ENCODE measurements around the gene DAAM1.

The DAAM1 gene

GRCh38 chr14:59294662-59294992 is 106.2 kb downstream of the DAAM1 start:
- Histone ChIP-seq H3K9me2 (replicated peaks; ENCODE audit: low read depth, low read length) (no peaks in the 10 kb centered on the region), H3F3A (ENCODE audit: low read depth) (no peaks in the 10 kb centered on the region), H3K9me3 (ENCODE audit: insufficient read depth, low read depth, low read length) (no peaks in the 10 kb centered on the region), H4K20me1 (ENCODE audit: insufficient read depth, low read length, poor library complexity, severe bottlenecking) (no peaks in the 10 kb centered on the region), H3K79me2 (ENCODE audit: insufficient read depth, low read length) (no peaks in the 10 kb centered on the region), H3K4me1 (ENCODE audit: insufficient read depth, low read length, poor library complexity, severe bottlenecking) (peaks cover 40% of the 10 kb centered on the region), H3K36me3 (ENCODE audit: insufficient read depth, low read length) (peaks cover 12% of the 10 kb centered on the region; the same call in 1 of the 2 replicates), H2AFZ (ENCODE audit: low read length) (no peak overlapping the region), H3K27me3 (ENCODE audit: insufficient read depth, low read length, poor library complexity, severe bottlenecking) (no peaks in the 10 kb centered on the region), H3K4me3 (ENCODE audit: low read length, poor library complexity, severe bottlenecking) (no peak overlapping the region), H3K9ac (ENCODE audit: low read depth, low read length, poor library complexity, severe bottlenecking) (no peak overlapping the region), H3K4me2 (ENCODE audit: low read depth, low read length, poor library complexity, severe bottlenecking) (no peak overlapping the region)
- no peak for TF ChIP-seq EZH2phosphoT487 (IDR thresholded peaks at IDR 0.05; ENCODE audit: borderline replicate concordance)
- TF ChIP-seq CTCF (conservative IDR thresholded peaks at IDR 0.05; ENCODE audit: low read length), result no peak

- Histone ChIP-seq H3K4me1 (ENCODE audit: insufficient read depth, low read length, poor library complexity, severe bottlenecking) (peaks cover 50% of the 10 kb centered on the region), H4K20me1 (ENCODE audit: insufficient read depth, low read length, poor library complexity, severe bottlenecking) (no peaks in the 10 kb centered on the region), H3K4me3 (ENCODE audit: low read length, poor library complexity, severe bottlenecking) (no peak overlapping the region), H3K9me2 (replicated peaks; ENCODE audit: low read depth, low read length) (no peaks in the 10 kb centered on the region), H3K4me2 (ENCODE audit: low read depth, low read length, poor library complexity, severe bottlenecking) (peak overlapping the region; percentile 63), H3K79me2 (ENCODE audit: insufficient read depth, low read length) (no peaks in the 10 kb centered on the region), H3K36me3 (ENCODE audit: insufficient read depth, low read length) (peaks cover 12% of the 10 kb centered on the region; the same call in 1 of the 2 replicates), H3F3A (ENCODE audit: low read depth) (no peaks in the 10 kb centered on the region), H3K27me3 (ENCODE audit: insufficient read depth, low read length, poor library complexity, severe bottlenecking) (no peaks in the 10 kb centered on the region), H3K9ac (ENCODE audit: low read depth, low read length, poor library complexity, severe bottlenecking) (no peak overlapping the region), H3K9me3 (ENCODE audit: insufficient read depth, low read depth, low read length) (no peaks in the 10 kb centered on the region), H2AFZ (ENCODE audit: low read length) (no peak overlapping the region)
- no peak for TF ChIP-seq CTCF (conservative IDR thresholded peaks at IDR 0.05; ENCODE audit: low read length)
- no peak for TF ChIP-seq EZH2phosphoT487 (IDR thresholded peaks at IDR 0.05; ENCODE audit: borderline replicate concordance)
Observed at GRCh38 chr14:59295951-59296350, 107.5 kb downstream of the DAAM1 start.

GRCh38 chr14:59296508-59296907 is 108.0 kb downstream of the DAAM1 start:
- Histone ChIP-seq H3K4me3 (ENCODE audit: low read length, poor library complexity, severe bottlenecking) (no peak overlapping the region), H3K27me3 (ENCODE audit: insufficient read depth, low read length, poor library complexity, severe bottlenecking) (no peaks in the 10 kb centered on the region), H2AFZ (ENCODE audit: low read length) (no peak overlapping the region), H3F3A (ENCODE audit: low read depth) (no peaks in the 10 kb centered on the region), H3K4me1 (ENCODE audit: insufficient read depth, low read length, poor library complexity, severe bottlenecking) (peaks cover 55% of the 10 kb centered on the region), H3K9ac (ENCODE audit: low read depth, low read length, poor library complexity, severe bottlenecking) (no peak overlapping the region), H3K36me3 (ENCODE audit: insufficient read depth, low read length) (peaks cover 12% of the 10 kb centered on the region; the same call in 1 of the 2 replicates), H3K79me2 (ENCODE audit: insufficient read depth, low read length) (no peaks in the 10 kb centered on the region), H3K9me3 (ENCODE audit: insufficient read depth, low read depth, low read length) (no peaks in the 10 kb centered on the region), H4K20me1 (ENCODE audit: insufficient read depth, low read length, poor library complexity, severe bottlenecking) (no peaks in the 10 kb centered on the region), H3K4me2 (ENCODE audit: low read depth, low read length, poor library complexity, severe bottlenecking) (peak overlapping the region; percentile 63), H3K9me2 (replicated peaks; ENCODE audit: low read depth, low read length) (no peaks in the 10 kb centered on the region)
- no peak for TF ChIP-seq EZH2phosphoT487 (IDR thresholded peaks at IDR 0.05; ENCODE audit: borderline replicate concordance)
- no peak for TF ChIP-seq CTCF (conservative IDR thresholded peaks at IDR 0.05; ENCODE audit: low read length)
